Uterus (tissue), 2 donors: ENCODE data around the gene TTC32.

ENCODE experiments used
- POLR2A ChIP-seq, 2 donors: fragments of 450-650 bp; IDR thresholded peaks; one replicate each; pipeline ENCODE4 v1.6.1; 2016; ENCODE audit warnings: antibody characterized with exemption in 2 of 2, mild to moderate bottlenecking in 1 of 2, moderate library complexity in 1 of 2
- TF ChIP-seq, protein P1 (sequence below), 4 experiments: fragments of 200-600 bp in 2 of 4; fragments of 450-650 bp in 2 of 4; sonication (generic) in 2 of 4; IDR thresholded peaks; one replicate each; pipeline ENCODE4 v1.5.1; 2016 to 2019; ENCODE audit warnings: antibody characterized with exemption in 4 of 4, mild to moderate bottlenecking in 2 of 4, moderate library complexity in 1 of 4

DNA sequence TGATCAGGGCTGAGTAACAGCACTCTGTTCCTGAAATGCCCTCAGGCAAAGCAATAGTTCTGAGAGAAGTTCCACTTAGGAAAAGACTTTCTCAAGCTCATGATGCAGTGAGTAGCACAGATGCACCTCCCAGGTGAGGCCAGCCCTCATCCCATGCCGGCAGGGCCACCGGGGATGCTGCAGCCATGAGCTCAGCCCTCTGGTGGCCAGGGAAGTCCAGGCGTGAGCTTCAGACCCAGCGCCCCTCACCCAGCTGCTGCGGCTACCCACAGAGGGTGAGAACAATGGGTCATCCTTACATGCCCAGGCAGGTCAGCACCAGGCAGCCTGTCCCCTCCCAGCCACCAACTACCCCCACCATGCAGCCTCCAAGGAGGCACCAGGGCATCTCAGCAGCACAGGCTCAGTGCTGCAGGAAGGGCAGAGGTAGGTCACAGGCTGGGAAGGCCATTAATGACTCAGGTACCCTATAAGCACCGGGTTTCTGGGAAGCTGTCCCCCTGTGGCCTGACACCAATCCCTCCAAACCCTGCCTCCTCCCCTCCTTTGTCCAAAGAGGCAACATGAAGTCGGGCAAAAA is 50.6 kb downstream of the TTC32 start:
- TF ChIP-seq, protein P1, sequence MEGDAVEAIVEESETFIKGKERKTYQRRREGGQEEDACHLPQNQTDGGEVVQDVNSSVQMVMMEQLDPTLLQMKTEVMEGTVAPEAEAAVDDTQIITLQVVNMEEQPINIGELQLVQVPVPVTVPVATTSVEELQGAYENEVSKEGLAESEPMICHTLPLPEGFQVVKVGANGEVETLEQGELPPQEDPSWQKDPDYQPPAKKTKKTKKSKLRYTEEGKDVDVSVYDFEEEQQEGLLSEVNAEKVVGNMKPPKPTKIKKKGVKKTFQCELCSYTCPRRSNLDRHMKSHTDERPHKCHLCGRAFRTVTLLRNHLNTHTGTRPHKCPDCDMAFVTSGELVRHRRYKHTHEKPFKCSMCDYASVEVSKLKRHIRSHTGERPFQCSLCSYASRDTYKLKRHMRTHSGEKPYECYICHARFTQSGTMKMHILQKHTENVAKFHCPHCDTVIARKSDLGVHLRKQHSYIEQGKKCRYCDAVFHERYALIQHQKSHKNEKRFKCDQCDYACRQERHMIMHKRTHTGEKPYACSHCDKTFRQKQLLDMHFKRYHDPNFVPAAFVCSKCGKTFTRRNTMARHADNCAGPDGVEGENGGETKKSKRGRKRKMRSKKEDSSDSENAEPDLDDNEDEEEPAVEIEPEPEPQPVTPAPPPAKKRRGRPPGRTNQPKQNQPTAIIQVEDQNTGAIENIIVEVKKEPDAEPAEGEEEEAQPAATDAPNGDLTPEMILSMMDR (IDR thresholded peaks at IDR 0.05): no peak
- no peak for TF ChIP-seq POLR2A (IDR thresholded peaks at IDR 0.05)
